NCI-H1436 treated with DMSO at 0.1 percent for 48 hours (cell line): ENCODE results near the gene PTTG1.

ENCODE experiments used
- DNase-seq: peaks from one replicate; lab custom pipeline; 2025; lab: John Stamatoyannopoulos, UW

PTTG1 gene

GRCh38 chr5:160455600-160455999 is 33.9 kb downstream of the PTTG1 start:
- DNase-seq: no peak

GRCh38 chr5:160456480-160457177 is 35.0 kb downstream of the PTTG1 start:
- DNase-seq: no peak

DNA sequence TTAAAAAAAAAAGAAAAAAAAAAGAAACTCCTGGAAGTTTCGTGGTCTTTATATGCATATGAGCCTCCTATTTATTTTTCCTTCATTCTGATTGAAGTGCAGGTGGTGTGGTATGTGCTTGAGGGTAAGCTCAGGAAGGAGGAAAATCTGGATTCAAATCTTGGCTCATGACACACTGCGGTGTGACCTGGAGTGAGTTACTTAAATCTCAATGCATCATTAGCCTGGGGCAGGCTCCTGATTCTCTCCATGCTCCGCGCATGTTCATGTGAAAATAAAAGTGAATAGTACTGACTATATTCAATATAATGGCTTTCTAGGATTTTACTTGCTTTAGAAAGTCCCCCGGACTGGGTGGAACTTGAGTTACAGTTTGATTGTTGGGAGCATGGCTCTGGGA is 35.6 kb downstream of the PTTG1 start:
- no peak for DNase-seq

DNA sequence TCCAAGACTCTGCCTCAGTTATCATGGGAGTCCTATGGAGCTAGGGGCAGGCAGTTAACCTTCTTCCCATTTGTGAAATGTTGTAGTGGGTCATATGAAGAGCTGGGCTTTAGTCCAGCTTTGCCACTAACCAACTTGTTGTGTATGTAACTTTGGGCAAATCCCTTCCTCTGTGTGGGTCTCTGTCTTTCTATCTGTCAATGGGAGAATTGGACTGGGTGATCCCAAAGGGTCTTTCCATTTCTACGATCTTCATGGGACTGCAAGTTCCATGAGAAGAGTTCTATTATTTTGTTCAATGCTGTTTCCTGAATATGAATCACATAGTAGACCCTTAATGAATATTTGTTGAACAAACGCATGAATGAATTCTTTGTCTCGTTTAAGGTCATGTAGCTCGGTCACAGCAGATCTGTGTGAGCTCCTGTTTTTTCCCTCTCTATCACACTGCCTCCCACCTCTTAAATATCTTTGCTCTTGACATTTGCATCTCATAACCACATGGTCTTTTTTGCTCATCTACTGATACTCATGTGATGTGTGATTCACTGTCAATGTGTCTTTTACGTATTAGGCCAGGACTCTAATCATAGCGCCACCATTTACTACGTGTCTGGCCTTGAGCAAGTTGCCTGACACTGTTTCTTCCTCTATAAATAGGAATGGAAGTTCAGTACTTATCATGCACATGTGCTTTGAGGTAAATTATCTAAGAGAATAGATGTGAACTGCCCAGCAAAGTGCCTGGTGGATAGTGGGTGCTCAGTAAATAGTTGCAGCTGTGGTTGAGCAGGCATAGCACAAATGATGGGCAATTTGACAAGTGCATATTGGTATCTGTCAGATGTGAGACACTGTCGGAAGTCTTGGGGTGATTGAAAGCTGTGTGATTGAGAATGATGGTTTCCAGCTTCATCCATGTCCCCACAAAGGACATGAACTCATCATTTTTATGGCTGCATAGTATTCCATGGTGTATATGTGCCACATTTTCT is 37.4 kb downstream of the PTTG1 start:
- no peak for DNase-seq

- no peak for DNase-seq
Observed at GRCh38 chr5:160460377-160461049, 38.9 kb downstream of the PTTG1 start.

DNA sequence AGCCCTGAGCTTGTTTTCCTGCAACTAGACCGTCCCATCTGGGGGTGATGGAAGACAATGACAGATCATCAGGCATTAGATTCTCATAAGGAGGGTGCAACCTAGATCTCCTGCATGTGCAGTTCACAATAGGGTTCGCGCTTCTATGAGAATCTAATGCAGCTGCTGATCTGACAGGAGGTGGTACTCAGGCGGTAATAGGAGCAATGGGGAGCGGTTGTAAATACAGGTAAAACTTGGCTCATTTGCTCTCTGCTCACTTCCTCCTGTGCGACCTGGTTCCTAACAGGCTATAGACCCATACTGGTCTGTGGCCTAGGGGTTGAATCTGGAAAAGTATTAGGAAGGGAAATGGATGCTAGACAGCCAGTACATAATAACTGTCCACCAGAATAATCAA is 39.7 kb downstream of the PTTG1 start:
- DNase-seq: no peak

DNA sequence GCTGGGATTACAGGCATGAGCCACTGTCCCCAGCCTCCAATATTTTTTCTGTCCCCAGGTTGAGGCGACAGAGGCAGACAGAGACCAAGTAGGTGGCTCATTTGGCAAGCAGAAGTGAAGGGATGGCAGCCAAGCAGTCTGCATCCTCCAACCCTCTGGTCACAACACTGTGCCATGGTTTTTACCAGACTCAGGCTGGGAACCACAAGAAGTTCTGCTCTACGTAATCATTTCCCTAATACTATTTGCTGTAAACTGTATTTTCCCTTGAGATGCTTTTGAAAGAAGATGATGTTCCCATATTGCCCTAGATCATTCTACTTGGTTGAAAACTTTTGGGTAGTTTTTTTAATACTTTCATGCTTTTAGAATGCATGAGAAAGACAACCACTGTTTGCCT is 40.5 kb downstream of the PTTG1 start:
- DNase-seq: no peak

- DNase-seq: no peak
Observed at GRCh38 chr5:160463227-160463626, 41.6 kb downstream of the PTTG1 start.

GRCh38 chr5:160463740-160464465 is 42.2 kb downstream of the PTTG1 start:
- DNase-seq: no peak

GRCh38 chr5:160464466-160464797 is 42.8 kb downstream of the PTTG1 start:
- DNase-seq: no peak

GRCh38 chr5:160466116-160466515 is 44.5 kb downstream of the PTTG1 start:
- no peak for DNase-seq

- DNase-seq: no peak
Observed at GRCh38 chr5:160466889-160467554, 45.4 kb downstream of the PTTG1 start.

- DNase-seq: no peak
Observed at GRCh38 chr5:160467555-160468362, 46.1 kb downstream of the PTTG1 start.

DNA sequence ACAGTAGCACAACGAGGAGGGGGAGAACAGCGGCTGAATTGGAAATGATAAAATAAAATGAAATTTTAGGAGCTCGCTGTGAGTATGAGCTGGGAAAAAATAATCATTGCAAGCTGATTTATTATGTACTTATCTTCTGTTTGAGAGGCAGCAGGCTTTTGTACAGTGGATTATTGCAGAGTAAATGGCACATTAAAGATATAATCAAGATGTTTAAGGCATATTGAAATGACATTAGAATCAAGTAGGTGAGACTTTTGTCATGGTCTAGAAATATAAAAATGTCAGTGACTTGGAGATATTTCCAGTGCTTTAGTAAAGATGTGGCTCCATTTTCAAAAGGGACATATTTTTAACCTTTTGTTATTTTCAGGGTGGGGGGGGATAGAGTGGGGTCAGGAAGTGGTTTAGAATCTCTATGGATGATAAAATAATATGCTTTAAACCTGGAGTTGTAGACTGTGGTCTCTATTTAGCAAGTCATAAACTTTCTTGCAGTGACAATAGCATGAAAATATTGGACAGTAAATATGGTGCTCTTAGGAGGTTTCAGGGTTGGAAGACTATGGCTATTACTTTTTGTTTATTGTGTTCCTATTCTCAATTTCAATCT is 46.8 kb downstream of the PTTG1 start:
- DNase-seq: no peak

DNA sequence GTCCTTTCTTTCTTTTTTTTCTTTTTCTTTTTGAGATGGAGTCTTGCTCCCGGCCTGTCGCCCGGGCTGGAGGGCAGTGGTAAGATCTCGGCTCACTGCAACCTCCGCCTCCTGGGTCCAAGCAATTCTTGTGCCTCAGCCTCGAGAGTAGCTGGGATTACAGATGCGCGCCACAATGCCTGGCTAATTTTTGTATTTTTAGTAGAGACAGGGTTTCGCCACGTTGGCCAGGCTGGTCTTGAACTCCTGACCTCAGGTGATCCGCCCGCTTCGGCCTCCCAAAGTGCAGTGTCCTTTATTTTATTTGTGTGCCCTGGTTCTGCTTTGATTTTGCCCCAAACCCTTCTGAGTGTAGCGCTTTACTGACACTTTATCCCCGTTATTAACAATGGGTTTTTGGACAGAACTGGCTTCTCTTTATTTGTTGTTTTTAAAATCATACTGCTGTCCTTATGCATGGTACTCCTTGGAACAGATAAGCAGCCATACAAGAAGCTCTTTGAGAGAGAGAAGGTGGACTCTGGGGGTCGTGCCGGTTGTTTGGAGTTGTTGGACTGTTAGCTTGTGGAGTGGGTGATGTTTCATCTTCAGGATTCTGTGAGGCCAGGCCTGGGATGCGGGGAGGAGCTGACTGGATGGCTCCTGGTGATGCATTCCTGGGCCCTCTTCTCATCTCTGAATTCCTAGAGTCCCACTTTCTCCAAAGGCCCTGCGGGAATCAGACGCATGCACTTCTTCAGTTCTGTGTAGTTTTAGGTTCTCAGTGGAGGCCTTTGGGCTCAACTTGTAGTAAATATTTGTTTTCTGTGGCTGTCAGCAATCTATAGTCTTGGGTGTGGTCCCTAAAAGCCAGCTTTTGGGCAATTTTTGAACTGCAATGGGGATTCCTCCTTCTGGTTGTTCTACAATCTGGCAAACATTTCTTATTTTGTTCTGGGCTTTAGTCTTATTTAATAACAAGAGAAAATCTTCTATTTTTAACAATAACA is 47.8 kb downstream of the PTTG1 start:
- no peak for DNase-seq

GRCh38 chr5:160470437-160471361 is 49.0 kb downstream of the PTTG1 start:
- DNase-seq: no peak

GRCh38 chr5:160471761-160472160 is 50.1 kb downstream of the PTTG1 start:
- no peak for DNase-seq

GRCh38 chr5:160472482-160472881 is 50.8 kb downstream of the PTTG1 start:
- no peak for DNase-seq
